GM23338 (cell line): ENCODE measurements around the gene TRMT11. TPM values are rescaled to one million over a fixed set of nuclear protein-coding genes. Genes with fewer than 3 reads are reported as not detected.

Experiments
- ATAC-seq: fragments of 200-7000 bp; cut with Tn5 transposase; 3 replicates; pipeline ENCODE4 v1.9.1; 2020
- DNase-seq: peaks from one replicate; pipeline ENCODE4 v3.0.0-alpha.2; 2015; ENCODE audit warnings: low spot score
- H2AFZ ChIP-seq: fragments of 200-600 bp; sonication (generic); 2 replicates; pipeline ENCODE4 v1.8.0; 2016; ENCODE audit warnings: antibody characterized with exemption, mild to moderate bottlenecking, moderate library complexity
- H3F3A ChIP-seq: fragments of 200-600 bp; sonication (generic); replicated peaks from 2 replicates; pipeline ENCODE4 v1.8.0; 2017; ENCODE audit warnings: antibody characterized with exemption, mixed run types, low read depth
- H3K27ac ChIP-seq: fragments of 200-600 bp; sonication (generic); 2 replicates; pipeline ENCODE4 v1.6.1; 2016; ENCODE audit warnings: low read depth
- H3K27me3 ChIP-seq: fragments of 200-600 bp; sonication (generic); 2 replicates; pipeline ENCODE4 v1.8.0; 2016; ENCODE audit warnings: mild to moderate bottlenecking, mixed run types, moderate library complexity; ENCODE audit not compliant: insufficient read depth
- H3K36me3 ChIP-seq: fragments of 200-600 bp; sonication (generic); 2 replicates; pipeline ENCODE4 v1.8.0; 2016; ENCODE audit warnings: mild to moderate bottlenecking; ENCODE audit not compliant: insufficient read depth
- H3K4me1 ChIP-seq: fragments of 200-600 bp; sonication (generic); 2 replicates; pipeline ENCODE4 v1.8.0; 2016; ENCODE audit warnings: mild to moderate bottlenecking, moderate library complexity; ENCODE audit not compliant: insufficient read depth
- H3K4me2 ChIP-seq: fragments of 200-600 bp; sonication (generic); 2 replicates; pipeline ENCODE4 v1.7.1; 2017; ENCODE audit warnings: mixed run types
- H3K4me3 ChIP-seq: fragments of 200-600 bp; sonication (generic); 2 replicates; pipeline ENCODE4 v1.6.1; 2016; ENCODE audit warnings: mixed run types
- H3K79me2 ChIP-seq: fragments of 200-600 bp; sonication (generic); replicated peaks from 2 replicates; pipeline ENCODE4 v1.8.0; 2017; ENCODE audit warnings: mild to moderate bottlenecking; ENCODE audit not compliant: insufficient read depth
- H3K9me2 ChIP-seq: fragments of 200-600 bp; sonication (generic); 2 replicates; pipeline ENCODE4 v1.8.0; 2017; ENCODE audit not compliant: insufficient read depth
- H4K20me1 ChIP-seq: fragments of 200-600 bp; sonication (generic); replicated peaks from 2 replicates; pipeline ENCODE4 v1.8.0; 2017; ENCODE audit warnings: mild to moderate bottlenecking; ENCODE audit not compliant: insufficient read depth
- H3K27ac Mint-ChIP-seq: 2 replicates; pipeline ENCODE4 v1.8.0; 2020; ENCODE audit warnings: inconsistent platforms, mild to moderate bottlenecking, moderate library complexity, mixed read lengths
- H3K27me3 Mint-ChIP-seq: 3 replicates; pipeline ENCODE4 v1.8.0; 2022; ENCODE audit warnings: low read depth, mild to moderate bottlenecking, moderate library complexity, mixed read lengths, inconsistent platforms; ENCODE audit not compliant: insufficient read depth, poor library complexity
- H3K36me3 Mint-ChIP-seq: 3 replicates; pipeline ENCODE4 v1.8.0; 2021; ENCODE audit warnings: low read depth, mild to moderate bottlenecking, inconsistent platforms, moderate library complexity, mixed read lengths
- H3K4me1 Mint-ChIP-seq: 3 replicates; pipeline ENCODE4 v1.8.0; 2020; ENCODE audit warnings: mild to moderate bottlenecking, inconsistent platforms, mixed read lengths
- H3K4me3 Mint-ChIP-seq: 3 replicates; pipeline ENCODE4 v1.8.0; 2021; ENCODE audit warnings: moderate library complexity, mild to moderate bottlenecking, inconsistent platforms, mixed read lengths
- H3K9me3 Mint-ChIP-seq: 3 replicates; pipeline ENCODE4 v1.8.0; 2020; ENCODE audit warnings: moderate library complexity, mild to moderate bottlenecking, inconsistent platforms, mixed read lengths
- CREB1 ChIP-seq: fragments of 250-450 bp; sonication (Bioruptor Pico); IDR thresholded peaks from 2 replicates; pipeline ENCODE4 v1.5.0; 2020; ENCODE audit warnings: low read depth, mild to moderate bottlenecking, moderate library complexity
- EZH2 ChIP-seq: fragments of 200-600 bp; sonication (generic); IDR thresholded peaks from one replicate; pipeline ENCODE4 v1.8.0; 2017; ENCODE audit warnings: antibody characterized with exemption, mild to moderate bottlenecking, low read depth; ENCODE audit not compliant: unreplicated experiment
- EZH2phosphoT487 ChIP-seq: fragments of 200-600 bp; sonication (generic); IDR thresholded peaks from one replicate; pipeline ENCODE4 v1.8.1; 2018; ENCODE audit warnings: antibody characterized with exemption; ENCODE audit not compliant: unreplicated experiment
- JUNB ChIP-seq: IDR thresholded peaks from one replicate; pipeline ENCODE4 v1.6.1; 2016; ENCODE audit warnings: antibody characterized with exemption; ENCODE audit not compliant: unreplicated experiment
- NANOG ChIP-seq: IDR thresholded peaks from 2 replicates; pipeline ENCODE4 v1.6.1; 2016; ENCODE audit warnings: antibody characterized with exemption, borderline replicate concordance
- POLR2AphosphoS5 ChIP-seq: IDR thresholded peaks from 2 replicates; pipeline ENCODE4 v1.6.1; 2016; ENCODE audit warnings: antibody characterized with exemption, low read depth
- STAT1 ChIP-seq: IDR thresholded peaks from one replicate; pipeline ENCODE4 v1.6.1; 2016; ENCODE audit warnings: antibody characterized with exemption; ENCODE audit not compliant: unreplicated experiment
- ZNF114 ChIP-seq: fragments of 250-450 bp; sonication (Bioruptor Pico); IDR thresholded peaks from 2 replicates; pipeline ENCODE4 v1.5.0; 2020; ENCODE audit warnings: mild to moderate bottlenecking, moderate library complexity
- ZNF331 ChIP-seq: fragments of 250-450 bp; sonication (Bioruptor Pico); IDR thresholded peaks from 2 replicates; pipeline ENCODE4 v1.5.0; 2020; ENCODE audit warnings: low read depth, mild to moderate bottlenecking, moderate library complexity
- polyA plus RNA-seq: library from polyadenylated mRNA; unstranded; fragments of >200 nt; fragmentation: Nextera tagmentation; extraction: Ambion mirVana; gene quantifications from 2 replicates; pipeline ENCODE4 v1.2.1, GENCODE V29; 2016
- total RNA-seq: library from RNA; depleted of rRNA; stranded (reverse); fragments of >200 nt; shearing (Covaris generic); gene quantifications from 2 replicates; pipeline ENCODE4 v1.2.3, GENCODE V29; 2014
- TF ChIP-seq, protein P1 (sequence below): IDR thresholded peaks from one replicate; pipeline ENCODE4 v1.6.1; 2018; ENCODE audit warnings: antibody characterized with exemption; ENCODE audit not compliant: unreplicated experiment
- TF ChIP-seq, protein P2 (sequence below), 2 experiments: fragments of 200-600 bp in 1 of 2; sonication (generic) in 1 of 2; conservative IDR thresholded peaks; 2 replicates each; pipeline versions ENCODE4 v1.5.1 to v1.6.1; 2016 to 2017; ENCODE audit warnings: antibody characterized with exemption in 2 of 2, low read depth in 2 of 2, mild to moderate bottlenecking in 2 of 2, moderate library complexity in 1 of 2
- TF ChIP-seq, protein P3 (sequence below): fragments of 250-450 bp; sonication (Bioruptor Pico); IDR thresholded peaks from 2 replicates; pipeline ENCODE4 v1.5.0; 2020; ENCODE audit warnings: mild to moderate bottlenecking, moderate library complexity
- TF ChIP-seq, protein P4 (sequence below): IDR thresholded peaks from 2 replicates; pipeline ENCODE4 v1.6.1; 2016; ENCODE audit warnings: antibody characterized with exemption

The TRMT11 gene
- total and polyA plus RNA-seq, 2 experiments from 2014 or later = 49.5 to 50.9 TPM

DNA sequence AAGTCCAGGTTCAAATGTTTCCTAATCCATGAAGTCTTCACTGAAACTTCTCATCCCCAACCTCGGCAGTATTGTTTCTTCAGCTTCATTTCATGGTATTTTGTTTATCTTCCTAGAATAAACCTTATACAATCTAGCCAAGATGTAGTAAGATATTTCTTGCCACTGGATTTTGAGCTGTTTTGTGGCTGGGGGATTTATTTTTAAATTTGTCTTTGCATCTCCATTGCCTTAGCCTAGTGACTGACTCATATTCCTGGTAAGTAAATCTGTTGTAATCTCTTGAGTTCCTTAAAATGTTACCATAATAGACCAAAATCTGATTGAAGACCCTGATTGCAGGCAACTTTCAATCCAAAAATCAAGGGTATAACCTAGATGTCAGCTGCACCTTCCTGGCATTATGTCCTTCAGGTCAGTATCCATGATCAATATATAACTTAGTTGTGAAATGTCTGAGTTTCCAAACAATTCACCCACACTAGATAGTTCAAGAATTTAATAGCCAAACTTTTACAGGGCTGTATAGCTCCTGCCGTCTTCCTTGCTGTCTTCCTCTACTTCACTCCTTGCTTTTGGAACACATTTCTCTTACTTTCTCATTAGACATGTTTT, 4.7 kb upstream of the TRMT11 start:
- TF ChIP-seq JUNB (no peak), STAT1 (no peak), ZNF114 (CRISPR knock-in tag) (no peak), POLR2AphosphoS5 (no peak), CREB1 (CRISPR knock-in tag) (no peak), EZH2 (no peak), NANOG (no peak), EZH2phosphoT487 (no peak), ZNF331 (CRISPR knock-in tag) (no peak)
- TF ChIP-seq, protein P1, sequence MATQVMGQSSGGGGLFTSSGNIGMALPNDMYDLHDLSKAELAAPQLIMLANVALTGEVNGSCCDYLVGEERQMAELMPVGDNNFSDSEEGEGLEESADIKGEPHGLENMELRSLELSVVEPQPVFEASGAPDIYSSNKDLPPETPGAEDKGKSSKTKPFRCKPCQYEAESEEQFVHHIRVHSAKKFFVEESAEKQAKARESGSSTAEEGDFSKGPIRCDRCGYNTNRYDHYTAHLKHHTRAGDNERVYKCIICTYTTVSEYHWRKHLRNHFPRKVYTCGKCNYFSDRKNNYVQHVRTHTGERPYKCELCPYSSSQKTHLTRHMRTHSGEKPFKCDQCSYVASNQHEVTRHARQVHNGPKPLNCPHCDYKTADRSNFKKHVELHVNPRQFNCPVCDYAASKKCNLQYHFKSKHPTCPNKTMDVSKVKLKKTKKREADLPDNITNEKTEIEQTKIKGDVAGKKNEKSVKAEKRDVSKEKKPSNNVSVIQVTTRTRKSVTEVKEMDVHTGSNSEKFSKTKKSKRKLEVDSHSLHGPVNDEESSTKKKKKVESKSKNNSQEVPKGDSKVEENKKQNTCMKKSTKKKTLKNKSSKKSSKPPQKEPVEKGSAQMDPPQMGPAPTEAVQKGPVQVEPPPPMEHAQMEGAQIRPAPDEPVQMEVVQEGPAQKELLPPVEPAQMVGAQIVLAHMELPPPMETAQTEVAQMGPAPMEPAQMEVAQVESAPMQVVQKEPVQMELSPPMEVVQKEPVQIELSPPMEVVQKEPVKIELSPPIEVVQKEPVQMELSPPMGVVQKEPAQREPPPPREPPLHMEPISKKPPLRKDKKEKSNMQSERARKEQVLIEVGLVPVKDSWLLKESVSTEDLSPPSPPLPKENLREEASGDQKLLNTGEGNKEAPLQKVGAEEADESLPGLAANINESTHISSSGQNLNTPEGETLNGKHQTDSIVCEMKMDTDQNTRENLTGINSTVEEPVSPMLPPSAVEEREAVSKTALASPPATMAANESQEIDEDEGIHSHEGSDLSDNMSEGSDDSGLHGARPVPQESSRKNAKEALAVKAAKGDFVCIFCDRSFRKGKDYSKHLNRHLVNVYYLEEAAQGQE = no peak
- TF ChIP-seq, protein P2, sequence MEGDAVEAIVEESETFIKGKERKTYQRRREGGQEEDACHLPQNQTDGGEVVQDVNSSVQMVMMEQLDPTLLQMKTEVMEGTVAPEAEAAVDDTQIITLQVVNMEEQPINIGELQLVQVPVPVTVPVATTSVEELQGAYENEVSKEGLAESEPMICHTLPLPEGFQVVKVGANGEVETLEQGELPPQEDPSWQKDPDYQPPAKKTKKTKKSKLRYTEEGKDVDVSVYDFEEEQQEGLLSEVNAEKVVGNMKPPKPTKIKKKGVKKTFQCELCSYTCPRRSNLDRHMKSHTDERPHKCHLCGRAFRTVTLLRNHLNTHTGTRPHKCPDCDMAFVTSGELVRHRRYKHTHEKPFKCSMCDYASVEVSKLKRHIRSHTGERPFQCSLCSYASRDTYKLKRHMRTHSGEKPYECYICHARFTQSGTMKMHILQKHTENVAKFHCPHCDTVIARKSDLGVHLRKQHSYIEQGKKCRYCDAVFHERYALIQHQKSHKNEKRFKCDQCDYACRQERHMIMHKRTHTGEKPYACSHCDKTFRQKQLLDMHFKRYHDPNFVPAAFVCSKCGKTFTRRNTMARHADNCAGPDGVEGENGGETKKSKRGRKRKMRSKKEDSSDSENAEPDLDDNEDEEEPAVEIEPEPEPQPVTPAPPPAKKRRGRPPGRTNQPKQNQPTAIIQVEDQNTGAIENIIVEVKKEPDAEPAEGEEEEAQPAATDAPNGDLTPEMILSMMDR (conservative IDR thresholded peaks at IDR 0.05; ENCODE audit: low read depth in 2 of 2) = no peak
- TF ChIP-seq, protein P3, sequence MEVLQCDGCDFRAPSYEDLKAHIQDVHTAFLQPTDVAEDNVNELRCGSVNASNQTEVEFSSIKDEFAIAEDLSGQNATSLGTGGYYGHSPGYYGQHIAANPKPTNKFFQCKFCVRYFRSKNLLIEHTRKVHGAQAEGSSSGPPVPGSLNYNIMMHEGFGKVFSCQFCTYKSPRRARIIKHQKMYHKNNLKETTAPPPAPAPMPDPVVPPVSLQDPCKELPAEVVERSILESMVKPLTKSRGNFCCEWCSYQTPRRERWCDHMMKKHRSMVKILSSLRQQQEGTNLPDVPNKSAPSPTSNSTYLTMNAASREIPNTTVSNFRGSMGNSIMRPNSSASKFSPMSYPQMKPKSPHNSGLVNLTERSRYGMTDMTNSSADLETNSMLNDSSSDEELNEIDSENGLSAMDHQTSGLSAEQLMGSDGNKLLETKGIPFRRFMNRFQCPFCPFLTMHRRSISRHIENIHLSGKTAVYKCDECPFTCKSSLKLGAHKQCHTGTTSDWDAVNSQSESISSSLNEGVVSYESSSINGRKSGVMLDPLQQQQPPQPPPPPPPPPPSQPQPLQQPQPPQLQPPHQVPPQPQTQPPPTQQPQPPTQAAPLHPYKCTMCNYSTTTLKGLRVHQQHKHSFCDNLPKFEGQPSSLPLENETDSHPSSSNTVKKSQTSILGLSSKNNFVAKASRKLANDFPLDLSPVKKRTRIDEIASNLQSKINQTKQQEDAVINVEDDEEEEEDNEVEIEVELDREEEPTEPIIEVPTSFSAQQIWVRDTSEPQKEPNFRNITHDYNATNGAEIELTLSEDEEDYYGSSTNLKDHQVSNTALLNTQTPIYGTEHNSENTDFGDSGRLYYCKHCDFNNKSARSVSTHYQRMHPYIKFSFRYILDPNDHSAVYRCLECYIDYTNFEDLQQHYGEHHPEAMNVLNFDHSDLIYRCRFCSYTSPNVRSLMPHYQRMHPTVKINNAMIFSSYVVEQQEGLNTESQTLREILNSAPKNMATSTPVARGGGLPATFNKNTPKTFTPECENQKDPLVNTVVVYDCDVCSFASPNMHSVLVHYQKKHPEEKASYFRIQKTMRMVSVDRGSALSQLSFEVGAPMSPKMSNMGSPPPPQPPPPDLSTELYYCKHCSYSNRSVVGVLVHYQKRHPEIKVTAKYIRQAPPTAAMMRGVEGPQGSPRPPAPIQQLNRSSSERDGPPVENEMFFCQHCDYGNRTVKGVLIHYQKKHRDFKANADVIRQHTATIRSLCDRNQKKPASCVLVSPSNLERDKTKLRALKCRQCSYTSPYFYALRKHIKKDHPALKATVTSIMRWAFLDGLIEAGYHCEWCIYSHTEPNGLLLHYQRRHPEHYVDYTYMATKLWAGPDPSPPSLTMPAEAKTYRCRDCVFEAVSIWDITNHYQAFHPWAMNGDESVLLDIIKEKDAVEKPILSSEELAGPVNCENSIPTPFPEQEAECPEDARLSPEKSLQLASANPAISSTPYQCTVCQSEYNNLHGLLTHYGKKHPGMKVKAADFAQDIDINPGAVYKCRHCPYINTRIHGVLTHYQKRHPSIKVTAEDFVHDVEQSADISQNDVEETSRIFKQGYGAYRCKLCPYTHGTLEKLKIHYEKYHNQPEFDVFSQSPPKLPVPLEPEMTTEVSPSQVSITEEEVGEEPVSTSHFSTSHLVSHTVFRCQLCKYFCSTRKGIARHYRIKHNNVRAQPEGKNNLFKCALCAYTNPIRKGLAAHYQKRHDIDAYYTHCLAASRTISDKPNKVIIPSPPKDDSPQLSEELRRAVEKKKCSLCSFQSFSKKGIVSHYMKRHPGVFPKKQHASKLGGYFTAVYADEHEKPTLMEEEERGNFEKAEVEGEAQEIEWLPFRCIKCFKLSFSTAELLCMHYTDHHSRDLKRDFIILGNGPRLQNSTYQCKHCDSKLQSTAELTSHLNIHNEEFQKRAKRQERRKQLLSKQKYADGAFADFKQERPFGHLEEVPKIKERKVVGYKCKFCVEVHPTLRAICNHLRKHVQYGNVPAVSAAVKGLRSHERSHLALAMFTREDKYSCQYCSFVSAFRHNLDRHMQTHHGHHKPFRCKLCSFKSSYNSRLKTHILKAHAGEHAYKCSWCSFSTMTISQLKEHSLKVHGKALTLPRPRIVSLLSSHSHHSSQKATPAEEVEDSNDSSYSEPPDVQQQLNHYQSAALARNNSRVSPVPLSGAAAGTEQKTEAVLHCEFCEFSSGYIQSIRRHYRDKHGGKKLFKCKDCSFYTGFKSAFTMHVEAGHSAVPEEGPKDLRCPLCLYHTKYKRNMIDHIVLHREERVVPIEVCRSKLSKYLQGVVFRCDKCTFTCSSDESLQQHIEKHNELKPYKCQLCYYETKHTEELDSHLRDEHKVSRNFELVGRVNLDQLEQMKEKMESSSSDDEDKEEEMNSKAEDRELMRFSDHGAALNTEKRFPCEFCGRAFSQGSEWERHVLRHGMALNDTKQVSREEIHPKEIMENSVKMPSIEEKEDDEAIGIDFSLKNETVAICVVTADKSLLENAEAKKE (CRISPR knock-in tag) = no peak
- TF ChIP-seq, protein P4, sequence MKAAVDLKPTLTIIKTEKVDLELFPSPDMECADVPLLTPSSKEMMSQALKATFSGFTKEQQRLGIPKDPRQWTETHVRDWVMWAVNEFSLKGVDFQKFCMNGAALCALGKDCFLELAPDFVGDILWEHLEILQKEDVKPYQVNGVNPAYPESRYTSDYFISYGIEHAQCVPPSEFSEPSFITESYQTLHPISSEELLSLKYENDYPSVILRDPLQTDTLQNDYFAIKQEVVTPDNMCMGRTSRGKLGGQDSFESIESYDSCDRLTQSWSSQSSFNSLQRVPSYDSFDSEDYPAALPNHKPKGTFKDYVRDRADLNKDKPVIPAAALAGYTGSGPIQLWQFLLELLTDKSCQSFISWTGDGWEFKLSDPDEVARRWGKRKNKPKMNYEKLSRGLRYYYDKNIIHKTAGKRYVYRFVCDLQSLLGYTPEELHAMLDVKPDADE = no peak
- Histone ChIP-seq H3K4me1 (0 out of 2 replicates have a peak, but pooled peaks cover 8% of the 10 kb centered on the region), H3K27me3 (no peaks in the 10 kb centered on the region), H2AFZ (no peak overlapping the region), H4K20me1 (no peaks in the 10 kb centered on the region), H3F3A (no peaks in the 10 kb centered on the region), H3K36me3 (no peaks in the 10 kb centered on the region), H3K79me2 (peaks cover 4% of the 10 kb centered on the region), H3K4me2 (no peak overlapping the region), H3K27ac (no peak overlapping the region), H3K9me2 (no peaks in the 10 kb centered on the region), H3K4me3 (no peak overlapping the region)
- Mint-ChIP-seq H3K27me3 (no peaks in the 10 kb centered on the region), H3K27ac (no peak overlapping the region), H3K4me1 (peaks cover 3% of the 10 kb centered on the region; the same call in 1 of the 3 replicates), H3K36me3 (no peaks in the 10 kb centered on the region), H3K4me3 (no peak overlapping the region), H3K9me3 (no peaks in the 10 kb centered on the region)
- no peak for DNase-seq
- ATAC-seq = no peak
